ENCODE results near the gene PCSK2.

- TF ChIP-seq RAD21 (IDR thresholded peaks at IDR 0.05 in 1 of 2, conservative IDR thresholded peaks at IDR 0.05 in 1 of 2; ENCODE audit: low read depth in 2 of 2, low read length in 2 of 2) (no peak), CTCF (IDR thresholded peaks at IDR 0.05; ENCODE audit: control extremely low read depth in 1 of 3, insufficient read depth in 1 of 3, low read depth in 1 of 3, low read length in 3 of 3) (no peak), EGR1 (IDR thresholded peaks at IDR 0.05; ENCODE audit: borderline replicate concordance, low read depth, low read length) (no peak), CBX5 (IDR thresholded peaks at IDR 0.05; ENCODE audit: low read depth, low read length) (no peak), POLR2AphosphoS5 (IDR thresholded peaks at IDR 0.05; ENCODE audit: low read depth, low read length) (no peak), POLR2A (IDR thresholded peaks at IDR 0.05; ENCODE audit: control extremely low read depth in 1 of 2, low read depth in 2 of 2, low read length in 2 of 2) (no peak), EZH2 (IDR thresholded peaks at IDR 0.05; ENCODE audit: low read depth, low read length, severe bottlenecking) (no peak), RFX5 (IDR thresholded peaks at IDR 0.05; ENCODE audit: borderline replicate concordance, low read depth, low read length) (no peak), USF2 (IDR thresholded peaks at IDR 0.05; ENCODE audit: low read length) (no peak), TAF1 (IDR thresholded peaks at IDR 0.05; ENCODE audit: low read depth, low read length) (no peak), TAF7 (optimal IDR thresholded peaks at IDR 0.05; ENCODE audit: borderline replicate concordance, low read depth, low read length) (no peak), SIN3A (conservative IDR thresholded peaks at IDR 0.05 in 1 of 2, IDR thresholded peaks at IDR 0.05 in 1 of 2; ENCODE audit: low read depth in 1 of 2, low read length in 2 of 2) (no peak), GABPA (IDR thresholded peaks at IDR 0.05; ENCODE audit: borderline replicate concordance, insufficient read depth, low read length) (no peak), EP300 (IDR thresholded peaks at IDR 0.05; ENCODE audit: borderline replicate concordance in 1 of 2, low read depth in 2 of 2, low read length in 2 of 2) (no peak)
Measured at GRCh38 chr20:17419479-17420041, 192.7 kb downstream of the PCSK2 start.

Data from H1 (cell line).